Measurements from ENCODE around the gene KRTAP10-2.

DNA sequence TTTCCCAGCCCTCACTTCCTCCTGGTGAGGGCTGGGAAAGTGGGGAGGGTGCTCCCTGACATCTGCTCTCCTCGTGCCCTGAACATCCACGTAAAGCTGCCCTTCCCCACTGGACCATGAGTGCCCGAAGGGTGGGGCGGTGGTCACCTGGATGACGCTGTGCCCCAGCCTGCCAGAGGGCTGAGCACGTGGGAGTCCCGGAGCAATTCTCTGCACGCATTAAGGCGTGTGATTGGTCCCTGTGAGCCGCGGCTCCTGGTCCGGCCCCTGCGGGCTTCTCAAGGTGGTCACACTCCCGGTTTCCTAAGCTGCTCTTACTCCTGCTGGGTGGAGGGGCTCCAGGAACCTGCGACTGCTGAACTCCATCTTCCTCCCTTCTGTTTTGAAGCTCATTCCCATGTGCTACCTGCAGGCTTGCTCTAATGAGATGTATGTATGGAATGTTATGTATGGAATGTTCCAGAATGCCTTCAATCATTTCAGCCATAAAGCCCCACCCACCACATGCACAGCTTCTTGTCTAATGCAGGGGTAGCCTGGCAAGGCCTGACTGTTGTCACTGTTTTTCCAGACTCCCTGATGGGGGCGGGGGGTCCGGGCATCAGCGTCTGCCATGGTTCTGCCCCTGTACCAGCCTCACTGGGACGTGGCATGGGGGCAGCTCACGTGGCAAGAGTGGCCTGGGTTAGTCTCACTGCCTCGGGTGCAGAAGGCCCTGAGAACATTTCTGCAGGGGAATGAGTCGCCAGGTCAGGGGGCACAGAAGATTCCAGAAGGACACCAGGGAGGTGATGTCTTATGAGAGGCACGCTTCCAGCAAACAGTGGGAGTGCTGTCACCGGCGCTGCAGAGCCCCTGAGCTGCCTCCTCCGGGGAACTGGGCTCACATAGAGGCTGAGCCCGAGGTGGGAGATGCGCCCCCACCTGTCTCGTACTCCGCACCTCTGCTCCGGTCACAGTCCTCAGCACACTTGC, 30.7 kb downstream of the KRTAP10-2 start:
- TF ChIP-seq, protein P1, sequence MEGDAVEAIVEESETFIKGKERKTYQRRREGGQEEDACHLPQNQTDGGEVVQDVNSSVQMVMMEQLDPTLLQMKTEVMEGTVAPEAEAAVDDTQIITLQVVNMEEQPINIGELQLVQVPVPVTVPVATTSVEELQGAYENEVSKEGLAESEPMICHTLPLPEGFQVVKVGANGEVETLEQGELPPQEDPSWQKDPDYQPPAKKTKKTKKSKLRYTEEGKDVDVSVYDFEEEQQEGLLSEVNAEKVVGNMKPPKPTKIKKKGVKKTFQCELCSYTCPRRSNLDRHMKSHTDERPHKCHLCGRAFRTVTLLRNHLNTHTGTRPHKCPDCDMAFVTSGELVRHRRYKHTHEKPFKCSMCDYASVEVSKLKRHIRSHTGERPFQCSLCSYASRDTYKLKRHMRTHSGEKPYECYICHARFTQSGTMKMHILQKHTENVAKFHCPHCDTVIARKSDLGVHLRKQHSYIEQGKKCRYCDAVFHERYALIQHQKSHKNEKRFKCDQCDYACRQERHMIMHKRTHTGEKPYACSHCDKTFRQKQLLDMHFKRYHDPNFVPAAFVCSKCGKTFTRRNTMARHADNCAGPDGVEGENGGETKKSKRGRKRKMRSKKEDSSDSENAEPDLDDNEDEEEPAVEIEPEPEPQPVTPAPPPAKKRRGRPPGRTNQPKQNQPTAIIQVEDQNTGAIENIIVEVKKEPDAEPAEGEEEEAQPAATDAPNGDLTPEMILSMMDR (IDR thresholded peaks at IDR 0.05 in 2 of 3, conservative IDR thresholded peaks at IDR 0.05 in 1 of 3; ENCODE audit: borderline replicate concordance in 1 of 3, insufficient read depth in 1 of 3, low read depth in 2 of 3, low read length in 2 of 3): no peak
- TF ChIP-seq FOSL1 (IDR thresholded peaks at IDR 0.05; ENCODE audit: low read depth) (no peak), EZH2 (IDR thresholded peaks at IDR 0.05) (no peak), POLR2AphosphoS5 (IDR thresholded peaks at IDR 0.05; ENCODE audit: low read depth, low read length) (no peak), SIN3A (IDR thresholded peaks at IDR 0.05; ENCODE audit: low read depth) (no peak), MAX (IDR thresholded peaks at IDR 0.05) (no peak), SP1 (IDR thresholded peaks at IDR 0.05; ENCODE audit: low read depth) (no peak), ZNF274 (IDR thresholded peaks at IDR 0.05; ENCODE audit: low read depth, low read length) (no peak), POLR2A (IDR thresholded peaks at IDR 0.05; ENCODE audit: borderline replicate concordance, extremely low read depth, insufficient read depth, insufficient read length) (no peak), YY1 (IDR thresholded peaks at IDR 0.05; ENCODE audit: extremely low read depth, insufficient replicate concordance, low read depth, low read length) (no peak), JUND (IDR thresholded peaks at IDR 0.05) (no peak), CBX3 (IDR thresholded peaks at IDR 0.05; ENCODE audit: low read depth) (no peak)

Data from HCT116 (cell line).